Measurements from ENCODE around the gene LPP. TPM values are rescaled to one million over a fixed set of nuclear protein-coding genes. Genes with fewer than 3 reads are reported as not detected.

Gene LPP
- total and polyA plus RNA-seq, 2 of the 13 experiments (the other 11 are each of a cell fraction or from before 2014, with no cell fraction given) = 19.2 to 29.9 TPM

- TF ChIP-seq KIAA2018 (CRISPR knock-in tag; IDR thresholded peaks at IDR 0.05; ENCODE audit: borderline replicate concordance) (no peak), CHD4 (IDR thresholded peaks at IDR 0.05; ENCODE audit: borderline replicate concordance, low read length) (no peak), KLF9 (CRISPR knock-in tag; IDR thresholded peaks at IDR 0.05; ENCODE audit: low read depth) (no peak), ZNF263 (CRISPR knock-in tag; IDR thresholded peaks at IDR 0.05) (no peak), ZNF331 (CRISPR knock-in tag; IDR thresholded peaks at IDR 0.05) (no peak), ZNF121 (CRISPR knock-in tag; IDR thresholded peaks at IDR 0.05) (no peak), HOXD1 (CRISPR knock-in tag; IDR thresholded peaks at IDR 0.05) (no peak), BHLHE40 (IDR thresholded peaks at IDR 0.05; ENCODE audit: low read length) (no peak), HNRNPH1 (optimal IDR thresholded peaks at IDR 0.05; ENCODE audit: low read depth, low read length) (no peak), ZNF101 (CRISPR knock-in tag; IDR thresholded peaks at IDR 0.05; ENCODE audit: borderline replicate concordance, low read depth) (no peak)
- TF ChIP-seq, protein P1, sequence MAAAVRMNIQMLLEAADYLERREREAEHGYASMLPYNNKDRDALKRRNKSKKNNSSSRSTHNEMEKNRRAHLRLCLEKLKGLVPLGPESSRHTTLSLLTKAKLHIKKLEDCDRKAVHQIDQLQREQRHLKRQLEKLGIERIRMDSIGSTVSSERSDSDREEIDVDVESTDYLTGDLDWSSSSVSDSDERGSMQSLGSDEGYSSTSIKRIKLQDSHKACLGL (CRISPR knock-in tag; IDR thresholded peaks at IDR 0.05) = no peak
Measured at GRCh38 chr3:188411750-188412149, 257.8 kb downstream of the LPP start (continued).
